GM12878 (cell line): ENCODE measurements around the gene TUBB4B. TPM values are rescaled to one million over a fixed set of nuclear protein-coding genes. Genes with fewer than 3 reads are reported as not detected.

Experiments used
- BRCA1 ChIP-seq: IDR thresholded peaks from 2 replicates; pipeline ENCODE4 v1.6.1; 2011; ENCODE audit warnings: low read depth, low read length, improper control_type of control experiment
- DPF2 ChIP-seq: fragments of 450-650 bp; IDR thresholded peaks from 2 replicates; pipeline ENCODE4 v1.6.1; 2017; ENCODE audit warnings: mild to moderate bottlenecking
- EP300 ChIP-seq, 2 experiments: fragments of 150-350 bp in 1 of 2; IDR thresholded peaks; 2 replicates each; pipeline ENCODE4 v1.6.1; 2011 to 2012; ENCODE audit warnings: low read depth in 2 of 2, low read length in 2 of 2, borderline replicate concordance in 1 of 2, improper control_type of control experiment in 1 of 2, inconsistent platforms in 1 of 2; ENCODE audit not compliant: control insufficient read depth in 1 of 2
- IKZF1 ChIP-seq: fragments of 450-650 bp; conservative IDR thresholded peaks from 2 replicates; pipeline ENCODE4 v1.6.1; 2017; ENCODE audit warnings: antibody characterized with exemption, mild to moderate bottlenecking
- MEF2B ChIP-seq: fragments of 450-650 bp; IDR thresholded peaks from 2 replicates; pipeline ENCODE4 v1.6.1; 2018; ENCODE audit warnings: mild to moderate bottlenecking, moderate library complexity; ENCODE audit not compliant: partially characterized antibody, poor library complexity, severe bottlenecking
- MXI1 ChIP-seq: fragments of 150-350 bp; IDR thresholded peaks from 2 replicates; pipeline ENCODE4 v1.6.1; 2011; ENCODE audit warnings: low read depth, mild to moderate bottlenecking, inconsistent platforms, low read length, improper control_type of control experiment
- NR2F1 ChIP-seq: fragments of 450-650 bp; conservative IDR thresholded peaks from 2 replicates; pipeline ENCODE4 v1.6.1; 2017; ENCODE audit warnings: mild to moderate bottlenecking
- PAX5 ChIP-seq: IDR thresholded peaks from 2 replicates; pipeline ENCODE4 v1.6.1; 2011; ENCODE audit warnings: low read depth, low read length, borderline replicate concordance
- PBX3 ChIP-seq: IDR thresholded peaks from 2 replicates; pipeline ENCODE4 v1.6.1; 2011; ENCODE audit warnings: mild to moderate bottlenecking, low read depth, low read length, moderate library complexity; ENCODE audit not compliant: insufficient replicate concordance
- RAD51 ChIP-seq: fragments of 450-650 bp; IDR thresholded peaks from 2 replicates; pipeline ENCODE4 v1.6.1; 2016; ENCODE audit warnings: moderate library complexity, mild to moderate bottlenecking, inconsistent platforms
- SMAD1 ChIP-seq: fragments of 450-650 bp; IDR thresholded peaks from 2 replicates; pipeline ENCODE4 v1.6.1; 2018; ENCODE audit warnings: mild to moderate bottlenecking, low read depth; ENCODE audit not compliant: partially characterized antibody
- SMARCA5 ChIP-seq: fragments of 450-650 bp; IDR thresholded peaks from 2 replicates; pipeline ENCODE4 v1.6.1; 2017; ENCODE audit warnings: mild to moderate bottlenecking
- TARDBP ChIP-seq: IDR thresholded peaks from 2 replicates; pipeline ENCODE4 v1.6.1; 2016; ENCODE audit warnings: borderline replicate concordance
- YY1 ChIP-seq: IDR thresholded peaks from 2 replicates; pipeline ENCODE4 v1.6.1; 2011; ENCODE audit warnings: low read depth, mild to moderate bottlenecking, low read length
- ZBTB40 ChIP-seq: fragments of 450-650 bp; IDR thresholded peaks from 2 replicates; pipeline ENCODE4 v1.6.1; 2016; ENCODE audit warnings: mild to moderate bottlenecking, moderate library complexity, borderline replicate concordance
- ZNF207 ChIP-seq: fragments of 450-650 bp; IDR thresholded peaks from 2 replicates; pipeline ENCODE4 v1.6.1; 2014; ENCODE audit warnings: antibody characterized with exemption, mild to moderate bottlenecking, borderline replicate concordance
- polyA plus RNA-seq, 11 experiments: library from polyadenylated mRNA; depleted of rRNA in 4 of 11; unstranded in 6 of 11; stranded (reverse) in 5 of 11; fragments of >200 nt; fragmentation: Nextera tagmentation in 4 of 11; fragmentation: Illumina TruSeq in 1 of 11; extraction: Ambion mirVana in 4 of 11; extraction: Trizol in 1 of 11; gene quantifications; 1 replicate in 1 of 11; 2 replicates in 10 of 11; pipeline versions ENCODE4 v1.2.1 to v1.2.3, GENCODE V29; 2011 to 2016; ENCODE audit warnings: inconsistent platforms in 2 of 11, missing spikeins in 2 of 11, low read depth in 1 of 11
- total RNA-seq, 4 experiments: library from RNA; depleted of rRNA in 3 of 4; stranded (reverse); fragments of >200 nt in 3 of 4; fragmentation: Illumina TruSeq in 1 of 4; extraction: Trizol in 1 of 4; gene quantifications; 2 replicates each; pipeline versions ENCODE4 v1.2.1 to v1.2.3, GENCODE V29; 2013 to 2021
- TF ChIP-seq, protein P1 (sequence below): fragments of 450-650 bp; IDR thresholded peaks from 2 replicates; pipeline ENCODE4 v1.6.1; 2017; ENCODE audit warnings: mild to moderate bottlenecking, low read depth, inconsistent platforms; ENCODE audit not compliant: poor library complexity, severe bottlenecking
- TF ChIP-seq, protein P2 (sequence below): IDR thresholded peaks from 2 replicates; pipeline ENCODE4 v1.6.1; 2011; ENCODE audit warnings: low read depth, low read length, improper control_type of control experiment, borderline replicate concordance

TUBB4B gene
- total and polyA plus RNA-seq, 10 of the 15 experiments (the other 5 are each of a cell fraction or from before 2014, with no cell fraction given) = 23.0 to 532 (median 254) TPM

DNA sequence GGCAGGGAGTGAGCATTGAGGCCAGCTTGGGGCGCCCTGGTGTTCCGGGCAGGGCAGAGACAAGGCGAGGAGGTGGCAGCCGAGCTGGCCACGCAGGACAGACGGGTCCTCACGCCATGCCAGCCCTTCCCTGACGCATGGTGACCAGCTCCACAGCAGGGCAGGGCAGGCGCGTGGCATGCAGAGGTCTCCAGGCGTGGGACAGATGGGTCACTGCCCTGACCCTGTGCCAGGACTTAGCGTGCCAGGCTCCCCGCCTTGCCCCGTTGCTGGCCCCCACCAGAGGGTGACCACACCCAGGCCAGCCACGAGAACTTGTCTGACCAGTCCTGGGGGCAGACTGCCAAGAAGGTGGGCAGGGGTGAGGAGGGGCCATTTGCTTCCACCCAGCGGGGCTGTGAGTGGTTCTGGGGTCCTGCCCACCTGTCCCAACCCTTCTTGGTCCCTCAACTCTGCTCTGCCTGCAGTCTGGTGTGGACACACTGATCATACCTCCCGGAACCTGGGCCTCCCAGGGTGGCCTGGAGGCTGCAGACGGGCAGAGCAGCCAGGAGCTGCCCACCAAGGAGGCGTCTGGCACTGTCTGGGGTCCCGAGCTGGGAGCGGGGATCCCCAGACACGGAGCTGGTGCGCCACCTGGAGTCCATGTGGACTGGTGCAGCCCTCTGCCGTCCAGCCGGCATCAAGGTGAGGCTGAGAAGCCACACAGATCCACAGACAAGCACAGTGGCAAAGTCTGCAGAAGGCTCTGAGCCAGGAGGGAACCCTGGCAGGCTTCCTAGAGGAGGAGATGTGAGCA lies 13.8 kb upstream of the TUBB4B start, which contains the start of gene RNF224 (continued):
- TF ChIP-seq MXI1 = no peak
- no peak for TF ChIP-seq PBX3
- TF ChIP-seq, protein P1, sequence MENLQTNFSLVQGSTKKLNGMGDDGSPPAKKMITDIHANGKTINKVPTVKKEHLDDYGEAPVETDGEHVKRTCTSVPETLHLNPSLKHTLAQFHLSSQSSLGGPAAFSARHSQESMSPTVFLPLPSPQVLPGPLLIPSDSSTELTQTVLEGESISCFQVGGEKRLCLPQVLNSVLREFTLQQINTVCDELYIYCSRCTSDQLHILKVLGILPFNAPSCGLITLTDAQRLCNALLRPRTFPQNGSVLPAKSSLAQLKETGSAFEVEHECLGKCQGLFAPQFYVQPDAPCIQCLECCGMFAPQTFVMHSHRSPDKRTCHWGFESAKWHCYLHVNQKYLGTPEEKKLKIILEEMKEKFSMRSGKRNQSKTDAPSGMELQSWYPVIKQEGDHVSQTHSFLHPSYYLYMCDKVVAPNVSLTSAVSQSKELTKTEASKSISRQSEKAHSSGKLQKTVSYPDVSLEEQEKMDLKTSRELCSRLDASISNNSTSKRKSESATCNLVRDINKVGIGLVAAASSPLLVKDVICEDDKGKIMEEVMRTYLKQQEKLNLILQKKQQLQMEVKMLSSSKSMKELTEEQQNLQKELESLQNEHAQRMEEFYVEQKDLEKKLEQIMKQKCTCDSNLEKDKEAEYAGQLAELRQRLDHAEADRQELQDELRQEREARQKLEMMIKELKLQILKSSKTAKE = peak; percentile 28
- peak; percentile 57; the same call in 1 of the 2 replicates for TF ChIP-seq DPF2
- no peak for TF ChIP-seq EP300 (IDR thresholded peaks at IDR 0.05; ENCODE audit: borderline replicate concordance in 1 of 2, control insufficient read depth in 1 of 2, low read depth in 2 of 2, low read length in 2 of 2)
- no peak for TF ChIP-seq PAX5
- peak; percentile 54; the same call in 1 of the 2 replicates for TF ChIP-seq IKZF1
- peak; percentile 68; the same call in 1 of the 2 replicates for TF ChIP-seq YY1
- TF ChIP-seq TARDBP = 0 out of 2 replicates have a peak, but pooled peaks have one; percentile 41
- peak; percentile 89; the same call in 1 of the 2 replicates for TF ChIP-seq SMARCA5
- 0 out of 2 replicates have a peak, but pooled peaks have one; percentile 30 for TF ChIP-seq ZNF207
- peak; percentile 51 for TF ChIP-seq MEF2B
- TF ChIP-seq SMAD1 = no peak
- TF ChIP-seq RAD51 = no peak
- TF ChIP-seq NR2F1 = 0 out of 2 replicates have a peak, but pooled peaks have one; percentile 28
- no peak for TF ChIP-seq BRCA1
- TF ChIP-seq, protein P2, sequence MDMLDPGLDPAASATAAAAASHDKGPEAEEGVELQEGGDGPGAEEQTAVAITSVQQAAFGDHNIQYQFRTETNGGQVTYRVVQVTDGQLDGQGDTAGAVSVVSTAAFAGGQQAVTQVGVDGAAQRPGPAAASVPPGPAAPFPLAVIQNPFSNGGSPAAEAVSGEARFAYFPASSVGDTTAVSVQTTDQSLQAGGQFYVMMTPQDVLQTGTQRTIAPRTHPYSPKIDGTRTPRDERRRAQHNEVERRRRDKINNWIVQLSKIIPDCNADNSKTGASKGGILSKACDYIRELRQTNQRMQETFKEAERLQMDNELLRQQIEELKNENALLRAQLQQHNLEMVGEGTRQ = no peak
- no peak for TF ChIP-seq ZBTB40
